Stimulated activated CD8-positive, alpha-beta memory T cell treated with anti-CD3 and anti-CD28 coated beads, Interleukin-7, amount 100 ng/mL, for 24 hours (primary cell): ENCODE measurements around the gene ATP8B4.

Experiments used
- DNase-seq: peaks from one replicate; pipeline ENCODE4 v3.0.0-alpha.2; 2020; ENCODE audit warnings: low read depth

ATP8B4 gene

DNA sequence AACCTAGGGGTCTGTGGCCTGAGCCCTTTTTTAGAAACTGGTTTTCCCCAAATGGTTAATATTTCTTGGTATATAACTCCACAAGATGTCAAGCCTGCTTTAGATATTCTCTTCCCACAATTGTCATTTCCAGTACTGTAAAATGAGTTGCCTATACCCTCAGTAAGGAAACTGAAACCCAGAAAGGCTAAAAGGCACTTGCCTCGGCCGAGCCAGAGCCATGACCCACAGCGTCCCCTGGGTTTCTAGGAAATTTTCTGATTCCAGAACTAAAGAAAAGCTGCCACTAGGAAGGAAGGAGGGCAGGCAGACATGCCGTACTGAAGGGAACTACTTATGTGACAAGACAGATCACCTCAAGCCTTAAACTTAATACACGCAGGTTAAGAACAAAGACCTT, 59.1 kb downstream of the ATP8B4 start:
- no peak for DNase-seq

DNA sequence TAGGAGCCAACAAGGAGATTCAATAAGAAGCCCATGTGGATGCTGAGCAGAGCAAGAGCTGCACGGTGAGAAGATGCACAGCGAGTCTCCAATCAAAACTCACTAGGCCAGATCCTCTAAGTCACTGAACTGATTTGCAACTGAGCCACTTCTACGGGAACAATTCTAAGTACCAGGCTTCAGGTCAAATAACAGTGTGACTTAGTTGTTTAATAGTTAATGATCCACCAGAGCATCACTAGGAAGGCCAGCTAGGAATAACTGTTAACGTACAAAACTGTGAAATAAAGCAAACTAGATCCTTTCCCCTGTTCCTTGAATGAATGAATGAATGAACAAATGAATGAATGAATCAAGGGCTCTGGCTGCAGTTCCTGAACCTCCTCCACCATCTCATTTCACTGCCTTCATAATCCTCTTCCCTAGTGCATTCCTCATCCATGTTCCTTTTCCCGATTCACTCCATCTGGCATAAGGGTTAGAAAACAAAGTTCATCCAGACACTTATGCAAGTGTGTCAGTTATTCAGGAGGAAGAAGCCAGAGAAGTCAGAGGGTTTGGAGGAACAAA, 59.7 kb downstream of the ATP8B4 start:
- DNase-seq: no peak

DNA sequence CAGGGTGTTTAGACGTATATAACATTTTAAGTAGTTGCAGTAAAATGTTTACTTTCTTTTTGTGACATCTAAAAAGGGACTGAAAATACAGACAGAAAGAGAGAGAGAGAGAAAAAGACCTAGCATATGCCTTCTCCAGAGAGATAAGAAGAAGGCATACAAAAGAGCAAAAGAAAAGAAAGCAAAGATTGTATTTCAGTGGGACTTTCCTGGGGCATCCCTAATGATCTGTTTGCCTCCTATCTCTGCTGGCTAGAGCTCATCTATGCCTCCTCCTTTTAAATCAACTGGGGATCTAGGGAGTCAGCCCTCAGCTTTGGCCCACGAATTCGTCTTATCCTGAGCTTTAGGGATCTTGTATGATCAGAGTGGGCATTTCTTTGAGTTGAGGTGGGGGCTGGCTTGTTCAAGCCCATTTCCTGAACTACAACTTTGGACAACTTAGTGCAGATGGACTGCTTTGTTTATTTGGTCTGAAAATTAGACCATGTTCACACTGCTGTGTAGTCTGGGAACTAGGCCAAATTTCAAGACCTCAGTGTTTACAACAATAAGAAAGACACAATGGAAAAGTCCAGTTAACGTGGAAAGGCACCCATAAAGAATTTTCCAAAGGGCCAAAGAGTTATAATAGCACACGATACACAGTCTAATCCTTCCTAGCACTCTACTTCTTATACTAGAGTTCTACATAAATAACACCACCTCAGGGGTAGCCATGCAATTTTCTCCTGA, 61.0 kb downstream of the ATP8B4 start:
- no peak for DNase-seq

DNA sequence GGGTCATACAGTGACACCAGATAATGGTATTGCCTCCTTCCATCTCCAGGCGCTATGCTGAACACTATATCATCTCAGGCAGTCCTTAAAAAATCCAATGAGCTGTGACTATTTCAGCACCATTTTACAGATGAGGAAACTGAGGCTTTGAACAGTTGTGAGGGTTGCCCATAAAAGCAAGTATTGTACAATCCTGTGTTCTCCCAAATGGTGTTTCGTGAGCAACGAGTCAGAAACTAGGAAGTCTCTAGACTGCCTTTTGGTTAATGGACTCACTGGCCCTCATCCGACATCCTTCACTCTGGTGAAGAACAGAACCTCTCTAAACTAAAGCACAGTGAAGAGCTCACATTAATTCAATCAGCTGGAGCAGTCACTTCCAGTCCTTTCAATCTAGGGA, 61.8 kb downstream of the ATP8B4 start:
- DNase-seq: no peak

DNA sequence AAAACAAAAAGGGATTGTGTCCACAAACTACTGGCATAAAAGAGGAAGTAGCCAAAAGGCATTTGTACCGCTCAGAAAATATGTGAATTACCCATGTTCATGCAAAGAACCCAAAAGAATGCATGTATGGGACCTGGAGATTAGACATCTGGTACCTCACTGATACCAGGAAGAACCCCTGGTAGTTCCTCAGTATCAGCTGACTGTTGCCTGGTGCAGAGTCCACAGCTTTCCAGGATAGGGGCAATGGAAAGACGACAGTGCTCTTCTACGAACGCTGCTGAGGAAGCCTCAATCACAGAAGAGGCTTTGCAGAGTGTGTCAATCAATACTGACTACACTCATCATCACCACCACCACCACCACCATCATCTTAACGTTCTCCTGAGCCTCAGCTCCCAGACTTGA, 63.3 kb downstream of the ATP8B4 start:
- no peak for DNase-seq

DNA sequence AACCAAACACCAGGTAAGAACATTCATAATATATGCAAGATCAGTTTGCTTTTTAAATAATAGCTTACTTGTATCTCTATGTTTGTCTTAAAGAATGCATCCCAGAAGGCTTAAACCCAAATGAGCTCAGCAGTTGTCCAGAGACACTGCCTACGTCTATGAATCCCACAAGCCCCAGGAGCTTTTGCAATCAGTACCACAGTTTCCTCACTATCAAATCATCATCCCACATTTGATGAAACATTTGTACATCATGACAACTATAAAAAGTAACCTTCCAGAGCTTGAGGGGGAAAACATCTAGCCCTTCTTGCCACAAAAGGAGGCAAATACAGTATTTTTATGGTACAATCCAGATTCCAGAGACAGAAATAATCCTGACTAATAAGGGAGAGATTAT, 63.7 kb downstream of the ATP8B4 start:
- no peak for DNase-seq

DNA sequence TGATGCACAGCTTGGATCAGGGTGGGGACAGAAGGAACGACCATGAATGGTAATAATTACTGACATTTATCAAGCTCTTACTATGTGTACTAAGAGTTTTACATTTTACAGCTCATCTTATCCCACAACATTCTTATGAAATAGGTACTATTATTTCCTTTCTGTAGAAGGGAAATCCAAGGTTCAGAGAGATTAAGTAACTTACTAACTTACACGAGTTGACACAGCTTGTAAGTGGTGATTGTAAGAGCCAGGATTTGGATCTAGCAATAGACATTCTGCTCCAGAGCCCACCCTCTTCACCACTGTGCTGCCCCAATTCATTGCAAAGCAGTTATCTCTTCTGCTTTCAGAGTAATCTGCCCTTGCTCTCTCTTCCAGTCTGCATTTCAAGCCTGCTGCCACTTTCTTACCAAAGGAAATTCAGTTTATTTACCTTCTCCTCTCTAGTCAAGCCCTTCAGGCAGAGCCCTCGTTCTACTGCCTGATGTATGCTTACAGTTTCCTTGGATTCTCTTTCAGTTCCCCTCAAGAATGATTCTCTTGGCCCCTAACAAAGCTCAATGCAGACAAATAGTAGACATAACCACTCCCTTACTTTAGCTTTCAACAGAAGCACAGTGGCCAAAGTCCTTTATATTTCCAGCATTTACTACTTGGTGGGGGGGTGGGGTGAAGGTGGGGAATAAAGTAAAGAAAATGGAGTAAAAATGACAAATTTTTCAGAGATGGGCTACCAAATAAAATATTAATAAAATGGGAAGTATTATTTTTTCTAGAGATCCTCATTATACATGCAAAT, 65.8 kb downstream of the ATP8B4 start:
- no peak for DNase-seq

DNA sequence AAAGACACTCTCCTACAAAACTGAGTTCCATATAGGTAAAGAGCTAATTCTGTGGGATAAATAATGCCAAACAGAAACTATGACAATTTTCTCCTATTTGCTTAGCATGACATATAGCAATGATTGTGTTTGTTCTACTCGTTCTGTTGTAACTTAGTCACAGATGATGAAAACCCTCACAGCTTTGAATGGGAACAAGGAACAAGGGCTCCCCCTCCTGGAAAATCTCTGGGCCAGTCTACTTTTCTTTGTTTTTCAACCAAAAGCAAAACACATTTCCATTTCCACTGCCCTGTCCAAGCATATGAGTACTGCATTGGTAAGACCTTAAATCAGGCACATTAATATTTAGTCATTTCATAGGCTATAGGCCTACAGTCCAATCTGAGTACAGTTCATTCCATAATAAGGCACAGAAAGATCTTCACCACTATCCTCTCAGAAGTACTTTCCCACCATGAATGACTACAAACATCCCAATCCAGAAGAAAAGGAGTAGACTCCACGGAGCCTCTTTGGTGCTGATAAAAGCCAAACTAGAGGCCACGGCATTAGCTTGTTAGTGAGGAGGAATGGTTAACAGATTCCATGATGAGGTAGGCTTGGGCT, 67.1 kb downstream of the ATP8B4 start:
- DNase-seq: no peak

DNA sequence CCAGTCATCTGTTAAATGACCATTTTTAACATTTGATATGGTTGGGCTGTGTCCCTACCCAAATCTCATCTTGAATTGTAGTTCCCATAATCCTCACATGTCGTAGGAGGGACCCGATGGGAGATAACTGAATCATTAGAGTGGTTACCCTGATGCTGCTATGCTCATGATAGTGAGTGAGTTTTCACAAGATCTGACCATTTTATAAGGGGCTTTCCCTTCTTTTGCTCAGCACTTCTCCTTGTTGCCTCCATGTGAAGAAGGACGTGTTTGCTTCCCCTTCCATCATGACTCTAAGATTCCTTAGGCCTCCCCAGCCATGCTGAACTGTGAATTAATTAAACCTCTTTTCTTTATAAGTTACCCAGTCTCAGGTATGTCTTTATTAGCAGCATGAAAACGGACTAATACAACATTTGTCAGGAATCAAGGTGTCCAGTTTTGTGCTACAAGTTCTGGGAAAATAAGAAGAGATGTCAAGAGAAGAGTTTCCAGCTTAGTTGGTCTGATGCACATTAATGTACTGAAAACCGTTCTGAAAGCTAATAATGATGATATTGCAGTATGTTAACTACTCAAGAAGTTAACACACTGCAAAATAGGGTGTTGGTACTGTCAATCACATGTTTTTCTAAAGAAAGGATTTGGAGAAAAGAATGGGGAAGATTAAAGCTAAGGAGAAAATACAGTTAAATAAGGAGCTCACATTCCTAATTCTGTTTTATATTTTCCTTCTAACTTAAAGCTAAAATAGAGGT, 67.9 kb downstream of the ATP8B4 start:
- no peak for DNase-seq

DNA sequence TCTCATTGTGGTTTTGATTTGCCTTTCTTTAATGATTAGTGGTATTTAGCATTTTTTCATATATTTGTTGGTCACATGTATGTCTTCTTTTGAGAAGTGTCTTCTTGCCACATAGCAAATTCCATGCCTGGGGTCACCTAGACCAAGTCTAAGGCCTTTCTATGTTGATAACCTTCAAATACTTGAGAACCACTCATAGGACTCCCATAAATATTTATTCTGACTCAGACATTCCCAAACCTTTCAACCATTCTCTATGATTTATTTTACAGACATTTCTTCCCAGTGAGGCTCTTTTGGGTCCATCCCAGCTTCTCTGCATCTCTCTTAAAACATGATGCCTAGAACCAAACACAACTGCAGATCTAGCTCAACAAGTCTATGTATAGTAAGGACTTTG, 69.2 kb downstream of the ATP8B4 start:
- DNase-seq: no peak

DNA sequence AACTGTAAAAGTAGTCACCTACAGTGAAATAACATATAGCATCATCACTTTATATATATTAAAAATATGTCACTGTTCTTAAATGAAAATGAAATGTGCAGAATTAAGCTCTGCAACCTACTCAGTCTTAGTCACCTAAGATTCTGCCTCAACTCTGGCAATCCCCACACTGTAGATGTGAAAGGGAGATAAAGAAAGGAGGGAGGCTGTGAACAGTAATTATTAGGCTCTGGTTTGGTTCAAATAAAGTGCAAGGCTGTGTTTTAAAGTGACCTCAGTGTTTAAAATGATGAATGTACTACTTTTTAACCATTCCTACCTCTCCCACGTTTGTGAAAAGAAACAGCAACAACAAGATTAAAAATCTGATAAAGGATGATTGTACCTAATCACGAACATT, 72.2 kb downstream of the ATP8B4 start:
- DNase-seq: no peak

DNA sequence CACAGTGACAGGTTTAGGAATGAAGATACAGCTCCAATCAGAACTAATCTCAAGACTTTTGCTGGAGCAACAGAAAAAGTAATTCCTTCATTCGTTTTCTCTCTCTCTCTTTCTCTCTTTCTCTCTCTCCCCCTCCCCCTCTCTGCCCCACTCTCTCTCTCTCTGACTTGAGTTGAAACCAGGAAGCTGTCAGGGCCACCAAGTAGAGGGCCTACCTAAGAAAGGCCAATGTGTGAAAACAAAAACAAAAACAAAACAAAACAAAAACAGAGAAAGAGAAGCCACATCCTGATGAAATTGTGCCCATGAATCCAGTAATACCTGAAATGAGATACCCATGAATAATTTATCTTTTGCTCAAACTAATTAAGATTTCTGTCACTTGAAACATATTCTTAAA, 72.9 kb downstream of the ATP8B4 start:
- no peak for DNase-seq

DNA sequence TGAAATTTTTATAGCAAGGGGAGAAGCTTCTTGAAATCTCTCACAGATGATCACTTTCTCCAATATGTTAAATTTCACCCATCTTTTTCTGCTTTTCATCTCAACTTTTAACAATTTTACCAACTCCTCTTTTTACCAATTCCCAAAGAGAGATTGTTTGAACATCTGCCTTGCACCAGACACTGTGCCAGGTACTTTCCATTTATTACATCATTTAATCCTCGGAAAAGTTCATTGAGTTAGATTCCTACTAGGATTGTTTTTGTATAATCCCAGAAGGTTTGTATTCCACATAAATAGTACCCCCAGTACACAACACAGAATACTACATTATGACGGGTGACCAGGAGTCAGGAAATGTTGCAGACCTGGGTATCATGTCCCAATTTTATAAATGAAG, 74.1 kb downstream of the ATP8B4 start:
- DNase-seq: no peak

DNA sequence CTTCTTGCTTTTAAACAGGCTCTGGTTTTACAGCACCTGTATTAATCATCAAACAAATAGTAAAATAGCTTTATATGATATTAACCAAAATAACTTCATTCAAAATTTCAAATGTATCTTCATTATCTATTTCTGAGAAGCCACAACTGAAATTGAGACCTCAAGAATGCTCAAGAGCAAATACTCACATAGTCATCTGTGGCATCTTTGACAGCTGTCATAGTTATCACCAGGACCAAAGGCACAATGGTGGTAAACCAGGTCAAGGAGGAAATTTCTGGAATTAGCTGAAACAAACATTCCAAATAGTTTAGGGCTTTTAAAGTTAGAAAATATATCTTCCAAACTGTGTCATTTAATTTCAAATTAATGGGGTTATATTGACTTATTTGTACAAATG, 74.6 kb downstream of the ATP8B4 start:
- DNase-seq: no peak

DNA sequence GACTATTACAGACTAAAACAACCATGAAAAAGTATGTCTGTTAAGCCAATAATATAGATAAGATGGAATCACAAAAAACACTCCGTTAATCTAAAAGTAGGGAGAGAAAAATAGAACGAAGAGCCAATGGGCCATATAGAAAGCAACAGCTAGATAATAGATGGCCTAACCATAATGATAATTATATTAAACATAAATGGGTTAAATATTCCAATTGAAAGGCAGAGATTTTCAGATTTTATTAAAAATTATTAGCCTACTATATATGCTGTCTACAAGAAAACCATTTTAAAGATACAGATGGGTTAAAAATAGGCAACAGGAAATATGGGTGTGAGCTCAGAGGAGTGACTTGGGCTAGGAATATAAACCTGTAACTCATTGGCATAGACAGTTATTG, 76.3 kb downstream of the ATP8B4 start:
- DNase-seq: no peak

DNA sequence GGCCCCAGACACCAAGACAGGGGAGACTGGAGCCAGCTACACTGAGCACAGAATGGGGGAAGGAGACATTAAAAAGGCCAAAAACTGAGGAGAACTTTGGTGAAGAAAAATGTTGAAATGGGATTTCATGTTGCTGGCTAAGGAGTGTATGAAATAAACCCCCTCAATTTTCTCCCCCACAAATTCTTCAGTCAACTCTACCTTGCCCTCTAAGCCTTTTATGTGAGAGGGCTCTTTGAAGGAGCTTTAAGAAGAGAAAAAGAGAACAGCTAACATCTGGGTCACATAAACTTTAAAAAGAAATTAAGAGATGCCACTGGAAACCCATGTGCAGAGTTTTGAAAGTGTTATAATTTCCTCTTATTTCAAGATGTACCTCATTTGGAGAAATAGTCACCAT, 88.6 kb downstream of the ATP8B4 start:
- no peak for DNase-seq

DNA sequence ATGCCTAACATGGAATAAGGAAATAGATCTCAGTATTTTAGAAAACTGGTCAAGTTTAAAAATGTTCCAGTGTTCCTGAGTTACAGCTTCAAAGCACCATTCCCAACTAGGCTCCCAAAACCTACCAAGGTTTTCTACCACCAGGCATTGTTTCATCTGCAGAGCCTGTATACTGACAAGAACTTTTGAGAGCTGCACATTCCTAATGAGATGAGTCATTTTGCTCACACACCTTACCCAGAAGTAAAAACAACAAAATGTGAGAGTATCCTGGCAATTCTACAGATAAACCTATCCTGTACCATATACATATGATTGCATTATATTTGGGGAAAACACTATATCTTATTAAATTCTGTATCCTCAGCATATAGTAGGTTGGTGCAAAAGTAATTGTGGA, 90.7 kb downstream of the ATP8B4 start:
- no peak for DNase-seq

DNA sequence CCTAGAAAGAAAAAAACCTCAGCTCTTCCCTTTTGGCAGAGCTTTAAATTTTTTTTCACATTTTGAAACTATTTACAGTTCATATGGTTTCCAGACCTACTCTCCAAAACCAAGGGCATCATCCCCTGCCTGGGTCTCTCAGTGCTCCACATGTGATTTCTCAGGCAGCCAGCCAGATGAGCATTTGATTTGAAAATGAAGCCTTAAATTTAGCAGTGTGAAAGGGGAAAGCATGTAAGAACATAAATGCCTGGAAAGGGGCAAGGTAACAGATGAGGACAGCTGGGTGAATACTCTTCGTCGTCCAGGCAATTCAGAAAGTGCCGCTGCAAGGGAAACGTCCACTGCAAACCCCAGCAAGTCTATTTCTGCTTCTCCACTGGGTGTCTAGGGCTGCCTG, 94.8 kb downstream of the ATP8B4 start:
- DNase-seq: no peak

DNA sequence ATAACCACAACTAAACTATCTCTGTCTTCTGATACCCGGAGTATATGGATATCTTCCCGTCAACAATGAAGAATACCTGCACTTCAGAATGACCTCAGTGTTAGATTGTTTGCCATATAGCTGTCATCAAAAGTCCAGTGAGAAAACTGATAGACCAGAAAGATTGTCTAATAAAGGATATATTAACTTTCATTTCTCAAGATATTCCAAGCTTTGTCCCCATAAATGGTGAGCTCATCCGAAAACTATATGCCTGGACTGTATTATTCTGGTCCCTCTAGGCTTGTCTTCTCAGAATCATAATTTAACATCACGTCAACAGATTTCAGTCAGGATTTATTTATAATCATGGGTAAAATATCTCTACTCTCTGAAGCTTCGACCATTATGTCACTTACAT, 100.5 kb downstream of the ATP8B4 start:
- no peak for DNase-seq

DNA sequence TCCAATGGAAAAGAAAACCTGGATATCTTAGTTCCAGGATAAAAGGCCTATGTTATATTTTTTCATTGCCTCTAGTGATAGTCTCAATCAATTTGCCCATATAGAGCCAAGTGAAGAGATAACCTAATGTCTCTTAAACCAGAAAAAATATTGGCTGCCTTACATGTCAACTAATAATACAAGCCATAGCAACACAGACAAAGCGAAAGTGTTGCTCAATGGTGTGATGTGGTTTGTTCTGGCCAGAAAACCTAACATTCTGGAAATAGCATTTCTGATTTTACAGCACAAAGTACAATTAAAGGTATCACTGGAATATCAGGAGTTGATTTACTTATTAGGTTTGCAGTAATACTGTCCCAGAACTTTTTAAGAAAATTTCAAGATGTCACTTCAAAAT, 101.5 kb downstream of the ATP8B4 start:
- no peak for DNase-seq

DNA sequence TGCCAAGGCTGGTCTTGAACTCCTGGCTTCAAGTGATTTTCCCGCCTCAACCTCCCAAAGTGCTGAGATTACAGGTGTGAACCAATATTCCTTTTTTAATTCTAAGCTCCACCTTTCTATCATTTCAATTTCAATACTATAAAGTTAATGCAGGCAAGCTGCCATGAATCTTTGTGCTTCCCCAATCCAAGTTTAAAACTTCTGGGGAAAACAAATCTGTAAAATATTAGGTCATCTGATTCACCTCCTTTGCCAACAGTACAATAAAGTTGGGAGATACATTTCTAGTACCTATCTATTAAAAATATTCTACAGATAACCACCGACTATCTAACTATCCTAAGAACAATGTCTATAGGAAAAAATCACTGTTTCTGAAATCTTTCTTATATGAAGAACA, 102.1 kb downstream of the ATP8B4 start:
- DNase-seq: no peak

DNA sequence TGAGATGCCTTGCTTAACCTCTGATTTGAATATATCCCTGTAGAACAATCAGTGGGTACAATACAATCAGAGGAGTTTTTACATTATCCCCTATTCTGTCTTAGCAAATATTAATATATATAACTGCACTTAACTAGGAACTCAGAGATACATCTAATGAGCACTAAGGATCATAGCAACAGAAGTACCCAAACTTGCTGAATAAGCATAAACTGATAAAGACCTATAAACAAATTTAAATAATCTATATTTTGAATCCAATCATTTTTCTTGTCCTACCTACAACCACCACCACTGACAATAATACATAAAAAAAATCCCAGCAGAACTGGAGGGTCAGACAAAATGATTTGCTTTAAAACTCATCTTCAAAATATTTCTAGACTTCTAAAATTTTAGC, 106.2 kb downstream of the ATP8B4 start:
- DNase-seq: no peak
